ENCODE data around the gene NPW. TPM values are rescaled to one million over a fixed set of nuclear protein-coding genes. Genes with fewer than 3 reads are reported as not detected.

Gene NPW
- total and polyA plus RNA-seq, 2 donors (not counting 1 experiment from before 2014, with no cell fraction given) = 0.20 to 0.99 TPM

GRCh38 chr16:2031081-2031577 is 11.5 kb downstream of the NPW start:
- DNase-seq (ENCODE audit: low read depth in 2 of 2) = no peak
- no peak for TF ChIP-seq CTCF (conservative IDR thresholded peaks at IDR 0.05 in 1 of 2, IDR thresholded peaks at IDR 0.05 in 1 of 2; ENCODE audit: low read depth in 1 of 2, low read length in 2 of 2)
- TF ChIP-seq EZH2 (IDR thresholded peaks at IDR 0.05; ENCODE audit: low read length, missing control alignments) = no peak
- Histone ChIP-seq H4K20me1 (ENCODE audit: control insufficient read depth, extremely low read depth, insufficient read depth, low read length) (no peaks in the 10 kb centered on the region), H3K27ac (ENCODE audit: insufficient read depth, low read length) (no peak overlapping the region), H3K27me3 (ENCODE audit: control insufficient read depth, insufficient read depth, low read length) (no peaks in the 10 kb centered on the region), H2AFZ (ENCODE audit: low read length) (no peak overlapping the region), H3K4me3 (replicated peaks in 1 of 4; ENCODE audit: control extremely low read depth in 1 of 4, insufficient read depth in 1 of 4, low read depth in 3 of 4, low read length in 4 of 4) (no peak overlapping the region), H3K4me1 (ENCODE audit: control insufficient read depth, extremely low read depth, insufficient read depth, low read length) (peaks cover 40% of the 10 kb centered on the region), H3K9me3 (ENCODE audit: control insufficient read depth, insufficient read depth, low read depth, low read length) (no peaks in the 10 kb centered on the region), H3K79me2 (ENCODE audit: control insufficient read depth, insufficient read depth, low read length) (peaks cover 14% of the 10 kb centered on the region), H3K4me2 (ENCODE audit: extremely low read depth, insufficient read depth, low read length) (no peak overlapping the region), H3K9ac (ENCODE audit: insufficient read depth, low read length) (no peak overlapping the region), H3K36me3 (ENCODE audit: control insufficient read depth, insufficient read depth, low read length) (peaks cover 2% of the 10 kb centered on the region)

GRCh38 chr16:2032285-2033056 is 12.9 kb downstream of the NPW start:
- Histone ChIP-seq H3K4me2 (ENCODE audit: extremely low read depth, insufficient read depth, low read length) (peak overlapping the region; percentile 93), H3K9ac (ENCODE audit: insufficient read depth, low read length) (peak overlapping the region; percentile 80), H3K9me3 (ENCODE audit: control insufficient read depth, insufficient read depth, low read depth, low read length) (no peaks in the 10 kb centered on the region), H3K79me2 (ENCODE audit: control insufficient read depth, insufficient read depth, low read length) (peaks cover 21% of the 10 kb centered on the region), H3K27ac (ENCODE audit: insufficient read depth, low read length) (peak overlapping the region; percentile 94), H3K27me3 (ENCODE audit: control insufficient read depth, insufficient read depth, low read length) (no peaks in the 10 kb centered on the region), H3K36me3 (ENCODE audit: control insufficient read depth, insufficient read depth, low read length) (peaks cover 15% of the 10 kb centered on the region), H4K20me1 (ENCODE audit: control insufficient read depth, extremely low read depth, insufficient read depth, low read length) (no peaks in the 10 kb centered on the region), H3K4me1 (ENCODE audit: control insufficient read depth, extremely low read depth, insufficient read depth, low read length) (peaks cover 39% of the 10 kb centered on the region), H3K4me3 (replicated peaks in 1 of 4; ENCODE audit: control extremely low read depth in 1 of 4, insufficient read depth in 1 of 4, low read depth in 3 of 4, low read length in 4 of 4) (peak overlapping the region in 3 of 4 experiments; percentile 31 to 54 (median 45)), H2AFZ (ENCODE audit: low read length) (no peak overlapping the region)
- DNase-seq (ENCODE audit: low read depth in 2 of 2) = peak in 1 of 2 donors; percentile 56
- TF ChIP-seq CTCF (conservative IDR thresholded peaks at IDR 0.05 in 1 of 2, IDR thresholded peaks at IDR 0.05 in 1 of 2; ENCODE audit: low read depth in 1 of 2, low read length in 2 of 2) (no peak), EZH2 (IDR thresholded peaks at IDR 0.05; ENCODE audit: low read length, missing control alignments) (no peak)

- peaks cover 19% of the 10 kb centered on the region for H3K79me2 ChIP-seq (ENCODE audit: control insufficient read depth, insufficient read depth, low read length)
- DNase-seq (ENCODE audit: low read depth in 2 of 2) = peak; percentile 55 to 75
These were observed 13.7 kb downstream of the NPW start for GRCh38 chr16:2033057-2033908.

More at GRCh38 chr16:2033057-2033908, 13.7 kb downstream of the NPW start:
- Histone ChIP-seq H3K4me3 (replicated peaks in 1 of 4; ENCODE audit: control extremely low read depth in 1 of 4, insufficient read depth in 1 of 4, low read depth in 3 of 4, low read length in 4 of 4) (peak overlapping the region; percentile 28 to 54 (median 38)), H3K9ac (ENCODE audit: insufficient read depth, low read length) (peak overlapping the region; percentile 80), H3K4me1 (ENCODE audit: control insufficient read depth, extremely low read depth, insufficient read depth, low read length) (peaks cover 37% of the 10 kb centered on the region), H3K36me3 (ENCODE audit: control insufficient read depth, insufficient read depth, low read length) (peaks cover 19% of the 10 kb centered on the region), H3K27me3 (ENCODE audit: control insufficient read depth, insufficient read depth, low read length) (no peaks in the 10 kb centered on the region), H4K20me1 (ENCODE audit: control insufficient read depth, extremely low read depth, insufficient read depth, low read length) (no peaks in the 10 kb centered on the region), H2AFZ (ENCODE audit: low read length) (no peak overlapping the region), H3K4me2 (ENCODE audit: extremely low read depth, insufficient read depth, low read length) (peak overlapping the region; percentile 93), H3K27ac (ENCODE audit: insufficient read depth, low read length) (peak overlapping the region; percentile 94), H3K9me3 (ENCODE audit: control insufficient read depth, insufficient read depth, low read depth, low read length) (no peaks in the 10 kb centered on the region)
- TF ChIP-seq EZH2 (IDR thresholded peaks at IDR 0.05; ENCODE audit: low read length, missing control alignments) (no peak), CTCF (conservative IDR thresholded peaks at IDR 0.05 in 1 of 2, IDR thresholded peaks at IDR 0.05 in 1 of 2; ENCODE audit: low read depth in 1 of 2, low read length in 2 of 2) (no peak)
